Measurements from ENCODE around the gene ASCL5.

The ASCL5 gene

GRCh38 chr1:201110616-201111015 lies 16.4 kb downstream of the ASCL5 start:
- no peak for DNase-seq

- DNase-seq, result no peak
Observed at GRCh38 chr1:201110138-201110537, 16.8 kb downstream of the ASCL5 start.

GRCh38 chr1:201109651-201110050 lies 17.3 kb downstream of the ASCL5 start:
- DNase-seq, result no peak

GRCh38 chr1:201108614-201109013 lies 18.4 kb downstream of the ASCL5 start:
- no peak for DNase-seq

GRCh38 chr1:201105688-201106087 lies 21.3 kb downstream of the ASCL5 start:
- DNase-seq, result no peak

- DNase-seq, result no peak
Observed at GRCh38 chr1:201104141-201104540, 22.8 kb downstream of the ASCL5 start.

GRCh38 chr1:201103666-201104065 lies 23.3 kb downstream of the ASCL5 start:
- no peak for DNase-seq

- peak in 1 of 2 experiments; percentile 14 for DNase-seq
Observed at GRCh38 chr1:201100169-201100930, 26.6 kb downstream of the ASCL5 start.

- DNase-seq, result no peak
Observed at GRCh38 chr1:201098992-201099677, 27.8 kb downstream of the ASCL5 start.

- DNase-seq, result no peak
Observed at GRCh38 chr1:201096977-201097856, 29.8 kb downstream of the ASCL5 start.

GRCh38 chr1:201096041-201096461 lies 30.9 kb downstream of the ASCL5 start:
- DNase-seq, result no peak

GRCh38 chr1:201095581-201095980 lies 31.4 kb downstream of the ASCL5 start:
- DNase-seq, result no peak

GRCh38 chr1:201094832-201095231 lies 32.2 kb downstream of the ASCL5 start:
- no peak for DNase-seq

GRCh38 chr1:201093962-201094361 lies 33.0 kb downstream of the ASCL5 start:
- DNase-seq, result no peak

- no peak for DNase-seq
Observed at GRCh38 chr1:201093561-201093960, 33.4 kb downstream of the ASCL5 start.

- DNase-seq, result no peak
Observed at GRCh38 chr1:201092738-201093137, 34.2 kb downstream of the ASCL5 start.

- DNase-seq, result no peak
Observed at GRCh38 chr1:201091256-201091655, 35.7 kb downstream of the ASCL5 start.

- no peak for DNase-seq
Observed at GRCh38 chr1:201090541-201090940, 36.4 kb downstream of the ASCL5 start.

GRCh38 chr1:201089596-201089995 lies 37.4 kb downstream of the ASCL5 start:
- DNase-seq, result no peak

GRCh38 chr1:201088901-201089525 lies 38.0 kb downstream of the ASCL5 start:
- no peak for DNase-seq

- no peak for DNase-seq
Observed at GRCh38 chr1:201088395-201088794, 38.6 kb downstream of the ASCL5 start.

- peak; percentile 35 to 60 for DNase-seq
Observed at GRCh38 chr1:201085902-201086735, 40.9 kb downstream of the ASCL5 start.
